GM18520 (cell line): ENCODE data around the gene LRRC74A.

Source experiments
- ATAC-seq: cut with Tn5 transposase; IDR thresholded peaks from one replicate; pipeline ENCODE4 v1.9.1; 2021; ENCODE audit not compliant: unreplicated experiment

The LRRC74A gene

GRCh38 chr14:76826122-76826521 is at the start of gene LRRC74A:
Gene LRRC74A, plus strand, starts transcription at chr14:76826408. Its CDS starts 290 bp downstream, at chr14:76826698.
- no peak for ATAC-seq

- ATAC-seq: no peak
Measured at GRCh38 chr14:76776428-76777251, 49.6 kb upstream of the LRRC74A start.

GRCh38 chr14:76777721-76778120 is 48.5 kb upstream of the LRRC74A start:
- no peak for ATAC-seq

- no peak for ATAC-seq
Measured at GRCh38 chr14:76778546-76779215, 47.5 kb upstream of the LRRC74A start.

GRCh38 chr14:76779221-76780057 is 46.8 kb upstream of the LRRC74A start:
- no peak for ATAC-seq

- ATAC-seq: no peak
Measured at GRCh38 chr14:76780058-76780345, 46.2 kb upstream of the LRRC74A start.

- no peak for ATAC-seq
Measured at GRCh38 chr14:76780360-76780759, 45.8 kb upstream of the LRRC74A start.

- ATAC-seq: no peak
Measured at GRCh38 chr14:76780875-76781647, 45.1 kb upstream of the LRRC74A start.

- ATAC-seq: no peak
Measured at GRCh38 chr14:76781648-76782051, 44.6 kb upstream of the LRRC74A start.

- no peak for ATAC-seq
Measured at GRCh38 chr14:76782115-76782884, 43.9 kb upstream of the LRRC74A start.

GRCh38 chr14:76782885-76783566 is 43.2 kb upstream of the LRRC74A start:
- no peak for ATAC-seq

GRCh38 chr14:76784266-76784874 is 41.8 kb upstream of the LRRC74A start:
- no peak for ATAC-seq

GRCh38 chr14:76784881-76785280 is 41.3 kb upstream of the LRRC74A start:
- no peak for ATAC-seq

GRCh38 chr14:76786601-76787000 is 39.6 kb upstream of the LRRC74A start:
- no peak for ATAC-seq

- ATAC-seq: no peak
Measured at GRCh38 chr14:76792422-76792821, 33.8 kb upstream of the LRRC74A start.

- no peak for ATAC-seq
Measured at GRCh38 chr14:76793324-76793723, 32.9 kb upstream of the LRRC74A start.

GRCh38 chr14:76793956-76794355 is 32.3 kb upstream of the LRRC74A start:
- no peak for ATAC-seq

- ATAC-seq: no peak
Measured at GRCh38 chr14:76806446-76806845, 19.8 kb upstream of the LRRC74A start.

- no peak for ATAC-seq
Measured at GRCh38 chr14:76808011-76808410, 18.2 kb upstream of the LRRC74A start.
